Measurements from ENCODE around the gene C10orf143.

- no peak for TF ChIP-seq EZH2 (IDR thresholded peaks at IDR 0.05; ENCODE audit: insufficient read depth, poor library complexity, severe bottlenecking)
- TF ChIP-seq EZH2phosphoT487 (IDR thresholded peaks at IDR 0.05; ENCODE audit: insufficient read depth, low read depth): no peak
Observed at GRCh38 chr10:130065251-130065650, 45.4 kb downstream of the C10orf143 start.

Measured in GM23248 (cell line).